Ascending aorta (tissue), 2 donors: ENCODE results near the gene PDE6B. TPM values are rescaled to one million over a fixed set of nuclear protein-coding genes. Genes with fewer than 3 reads are reported as not detected.

Source experiments
- DNase-seq, 2 donors: peaks; one replicate each; pipeline ENCODE4 v3.0.0-alpha.2; 2019; ENCODE audit warnings: low spot score in 2 of 2
- H3K27ac ChIP-seq, 2 donors: fragments of 200-600 bp; sonication (generic); one replicate each; pipeline ENCODE4 v1.5.1; 2016 to 2017; ENCODE audit warnings: mild to moderate bottlenecking in 1 of 2
- H3K27me3 ChIP-seq: fragments of 200-600 bp; sonication (generic); one replicate; pipeline ENCODE4 v1.5.1; 2017
- H3K36me3 ChIP-seq, 2 donors: fragments of 200-600 bp; sonication (generic); one replicate each; pipeline ENCODE4 v1.5.1; 2016
- H3K4me1 ChIP-seq, 2 donors: fragments of 200-600 bp; sonication (generic); one replicate each; pipeline ENCODE4 v1.5.1; 2016 to 2017; ENCODE audit warnings: mild to moderate bottlenecking in 1 of 2
- H3K4me3 ChIP-seq, 2 donors: fragments of 200-600 bp; sonication (generic); one replicate each; pipeline ENCODE4 v1.5.1; 2016 to 2017; ENCODE audit warnings: mild to moderate bottlenecking in 1 of 2
- H3K9me3 ChIP-seq, 2 donors: fragments of 200-600 bp; sonication (generic); one replicate each; pipeline ENCODE4 v1.5.1; 2016
- CTCF ChIP-seq, 3 experiments: fragments of 200-600 bp in 2 of 3; fragments of 450-650 bp in 1 of 3; sonication (generic) in 2 of 3; IDR thresholded peaks; one replicate each; pipeline ENCODE4 v1.5.1; 2016 to 2019; ENCODE audit warnings: antibody characterized with exemption in 3 of 3, mild to moderate bottlenecking in 1 of 3, moderate library complexity in 1 of 3
- intact Hi-C: fragments of 100-400 bp; cut with DNase I; formaldehyde crosslinking; loops from one replicate; pipeline ENCODE4 v1.15.1; 2023
- total RNA-seq: library from RNA; depleted of rRNA; stranded (reverse); fragments of >200 nt; gene quantifications from one replicate; pipeline ENCODE4 v1.1.0, GENCODE V29; 2016

Gene PDE6B
- total RNA-seq, 1 donor from 2014 or later: not detected

- intact Hi-C loops: no loop called here
These were observed 93.1 kb downstream of the PDE6B start for GRCh38 chr4:718460-718859.

More at GRCh38 chr4:718460-718859, 93.1 kb downstream of the PDE6B start:
- peaks cover 0 to 14% of the 10 kb centered on the region in 2 donors for H3K36me3 ChIP-seq
- H3K4me3 ChIP-seq: no peak overlapping the region
- no peak for TF ChIP-seq CTCF (IDR thresholded peaks at IDR 0.05)
- DNase-seq: no peak
- no peaks in the 10 kb centered on the region for H3K9me3 ChIP-seq
- H3K27me3 ChIP-seq: no peaks in the 10 kb centered on the region
- H3K4me1 ChIP-seq: no peaks in the 10 kb centered on the region
- H3K27ac ChIP-seq: no peak overlapping the region

Other genes starting within 250 kb of the PDE6B start
- 40.7 TPM for gene ZNF721, start 126.4 kb upstream of the PDE6B start, total RNA-seq
- gene PIGG, start 126.4 kb upstream of the PDE6B start, total RNA-seq: 41.9 TPM
- not detected for gene TMEM271, start 49.3 kb upstream of the PDE6B start, total RNA-seq
- not detected for gene ATP5ME, start 48.7 kb downstream of the PDE6B start, total RNA-seq
- 1.1 TPM for gene MYL5, start 49.0 kb downstream of the PDE6B start, total RNA-seq
- 17.7 TPM for gene SLC49A3, start 63.6 kb downstream of the PDE6B start, total RNA-seq
- gene PCGF3, start 80.3 kb downstream of the PDE6B start, total RNA-seq: 124 TPM
- gene CPLX1, start 200.6 kb downstream of the PDE6B start, total RNA-seq: 1.1 TPM